Inflammatory macrophage treated with lipopolysaccharide for 4 hours (primary cell): Measurements from ENCODE around the gene DPF3.

Experiments used
- DNase-seq: peaks from one replicate; pipeline ENCODE4 v3.0.0-alpha.2; 2020

Gene DPF3

GRCh38 chr14:72610096-72610830 is 283.6 kb downstream of the DPF3 start:
- DNase-seq, result no peak

GRCh38 chr14:72609205-72609916 is 284.5 kb downstream of the DPF3 start:
- no peak for DNase-seq

- no peak for DNase-seq
These were observed 285.3 kb downstream of the DPF3 start for GRCh38 chr14:72608391-72609204.

GRCh38 chr14:72607386-72608130 is 286.3 kb downstream of the DPF3 start:
- no peak for DNase-seq

- no peak for DNase-seq
These were observed 287.0 kb downstream of the DPF3 start for GRCh38 chr14:72606879-72607278.

GRCh38 chr14:72605921-72606220 is 288.0 kb downstream of the DPF3 start:
- DNase-seq, result no peak

- DNase-seq, result no peak
These were observed 288.6 kb downstream of the DPF3 start for GRCh38 chr14:72605096-72605920.

GRCh38 chr14:72604133-72604532 is 289.8 kb downstream of the DPF3 start:
- DNase-seq, result no peak

- no peak for DNase-seq
These were observed 290.3 kb downstream of the DPF3 start for GRCh38 chr14:72603639-72604038.

- no peak for DNase-seq
These were observed 293.2 kb downstream of the DPF3 start for GRCh38 chr14:72600551-72601330.

- no peak for DNase-seq
These were observed 294.1 kb downstream of the DPF3 start for GRCh38 chr14:72599579-72600470.

- DNase-seq, result no peak
These were observed 295.6 kb downstream of the DPF3 start for GRCh38 chr14:72598306-72598705.

GRCh38 chr14:72597252-72598233 is 296.4 kb downstream of the DPF3 start:
- DNase-seq, result no peak

GRCh38 chr14:72595152-72595862 is 298.6 kb downstream of the DPF3 start:
- DNase-seq, result no peak

- DNase-seq, result no peak
These were observed 299.6 kb downstream of the DPF3 start for GRCh38 chr14:72594099-72594901.

GRCh38 chr14:72591391-72591790 is 302.5 kb downstream of the DPF3 start:
- no peak for DNase-seq

GRCh38 chr14:72590577-72590976 is 303.3 kb downstream of the DPF3 start:
- DNase-seq, result no peak
